Fibroblast of lung (primary cell): ENCODE measurements around the gene FAM76B. TPM values are rescaled to one million over a fixed set of nuclear protein-coding genes. Genes with fewer than 3 reads are reported as not detected.

Source experiments
- DNase-seq, 2 donors: peaks; one replicate each; pipeline versions ENCODE4 v3.0.0 to v3.0.0-alpha.2; 2010; ENCODE audit warnings: low read depth in 2 of 2
- H2AFZ ChIP-seq: 2 replicates; pipeline ENCODE4 v1.5.1; 2012; ENCODE audit warnings: low read length, control low read depth, inconsistent platforms
- H3K27ac ChIP-seq: 2 replicates; pipeline ENCODE4 v1.5.1; 2011; ENCODE audit warnings: low read length, control low read depth; ENCODE audit not compliant: insufficient read depth
- H3K27me3 ChIP-seq: 2 replicates; pipeline ENCODE4 v1.5.1; 2011; ENCODE audit warnings: mild to moderate bottlenecking, low read length; ENCODE audit not compliant: control insufficient read depth, insufficient read depth
- H3K36me3 ChIP-seq: 2 replicates; pipeline ENCODE4 v1.5.1; 2011; ENCODE audit warnings: low read length; ENCODE audit not compliant: control insufficient read depth, insufficient read depth
- H3K4me1 ChIP-seq: 2 replicates; pipeline ENCODE4 v1.5.1; 2011; ENCODE audit warnings: low read length; ENCODE audit not compliant: control insufficient read depth, insufficient read depth; ENCODE audit errors: extremely low read depth
- H3K4me2 ChIP-seq: 2 replicates; pipeline ENCODE4 v1.5.1; 2011; ENCODE audit warnings: low read length, control low read depth; ENCODE audit not compliant: insufficient read depth; ENCODE audit errors: extremely low read depth
- H3K4me3 ChIP-seq, 4 experiments: fragments of 200-600 bp in 1 of 4; sonication (generic) in 1 of 4; replicated peaks in 1 of 4; 2 replicates each; pipeline ENCODE4 v1.5.1; 2011 to 2016; ENCODE audit warnings: low read length in 4 of 4, low read depth in 3 of 4, mild to moderate bottlenecking in 3 of 4, control low read depth in 2 of 4, inconsistent platforms in 1 of 4, mixed read lengths in 1 of 4; ENCODE audit not compliant: insufficient read depth in 1 of 4; ENCODE audit errors: control extremely low read depth in 1 of 4
- H3K79me2 ChIP-seq: 2 replicates; pipeline ENCODE4 v1.5.1; 2012; ENCODE audit warnings: mild to moderate bottlenecking, low read length, inconsistent platforms; ENCODE audit not compliant: control insufficient read depth, insufficient read depth
- H3K9ac ChIP-seq: 2 replicates; pipeline ENCODE4 v1.5.1; 2011; ENCODE audit warnings: mild to moderate bottlenecking, low read length, control low read depth; ENCODE audit not compliant: insufficient read depth
- H3K9me3 ChIP-seq: 2 replicates; pipeline ENCODE4 v1.5.1; 2012; ENCODE audit warnings: low read depth, low read length; ENCODE audit not compliant: control insufficient read depth, insufficient read depth
- H4K20me1 ChIP-seq: 2 replicates; pipeline ENCODE4 v1.5.1; 2011; ENCODE audit warnings: low read length; ENCODE audit not compliant: control insufficient read depth, insufficient read depth; ENCODE audit errors: extremely low read depth
- CTCF ChIP-seq, 2 donors: IDR thresholded peaks in 1 of 2; conservative IDR thresholded peaks in 1 of 2; 1 replicate in 1 of 2; 2 replicates in 1 of 2; pipeline ENCODE4 v1.5.1; 2011 to 2012; ENCODE audit warnings: low read length in 2 of 2, control low read depth in 1 of 2, inconsistent platforms in 1 of 2, low read depth in 1 of 2, mild to moderate bottlenecking in 1 of 2
- EZH2 ChIP-seq: IDR thresholded peaks from 2 replicates; pipeline ENCODE4 v1.5.1; 2012; ENCODE audit warnings: low read length, control low read depth, mild to moderate bottlenecking; ENCODE audit errors: missing control alignments
- polyA plus RNA-seq, 2 donors: library from polyadenylated mRNA; depleted of rRNA in 1 of 2; stranded (reverse) in 1 of 2; unstranded in 1 of 2; fragments of >200 nt; gene quantifications; 2 replicates each; pipeline ENCODE4 v1.2.1, GENCODE V29; 2011 to 2012; ENCODE audit warnings: missing spikeins in 1 of 2
- total RNA-seq: library from RNA; depleted of rRNA; stranded (reverse); fragments of >200 nt; gene quantifications from 2 replicates; pipeline ENCODE4 v1.2.1, GENCODE V29; 2014

Gene FAM76B
- total and polyA plus RNA-seq, 2 donors (not counting 1 experiment from before 2014, with no cell fraction given) = 14.9 to 18.2 TPM

- H3K4me3 ChIP-seq = no peak overlapping the region
- no peaks in the 10 kb centered on the region for H3K79me2 ChIP-seq
- no peaks in the 10 kb centered on the region for H3K9me3 ChIP-seq
- no peaks in the 10 kb centered on the region for H3K27me3 ChIP-seq
- peaks cover 25% of the 10 kb centered on the region for H3K4me1 ChIP-seq
- no peak overlapping the region for H2AFZ ChIP-seq
- H3K4me2 ChIP-seq = no peak overlapping the region
- TF ChIP-seq CTCF (conservative IDR thresholded peaks at IDR 0.05 in 1 of 2, IDR thresholded peaks at IDR 0.05 in 1 of 2; ENCODE audit: low read depth in 1 of 2, low read length in 2 of 2) (no peak), EZH2 (no peak)
- no peak overlapping the region for H3K27ac ChIP-seq
- DNase-seq = no peak
- H3K36me3 ChIP-seq = peaks cover 4% of the 10 kb centered on the region
- H4K20me1 ChIP-seq = no peaks in the 10 kb centered on the region
- H3K9ac ChIP-seq = no peak overlapping the region
Observed at GRCh38 chr11:95833378-95833777, 43.8 kb upstream of the FAM76B start.

GRCh38 chr11:95832763-95833162 is 43.2 kb upstream of the FAM76B start:
- TF ChIP-seq EZH2 = no peak
- Histone ChIP-seq H3K27ac (peak overlapping the region; percentile 63), H3K9me3 (no peaks in the 10 kb centered on the region), H2AFZ (no peak overlapping the region), H3K79me2 (no peaks in the 10 kb centered on the region), H3K36me3 (peaks cover 4% of the 10 kb centered on the region), H3K27me3 (no peaks in the 10 kb centered on the region), H3K4me3 (no peak overlapping the region), H3K4me1 (peaks cover 25% of the 10 kb centered on the region), H4K20me1 (no peaks in the 10 kb centered on the region), H3K4me2 (no peak overlapping the region), H3K9ac (no peak overlapping the region)
- DNase-seq = peak; percentile 83 to 88

DNA sequence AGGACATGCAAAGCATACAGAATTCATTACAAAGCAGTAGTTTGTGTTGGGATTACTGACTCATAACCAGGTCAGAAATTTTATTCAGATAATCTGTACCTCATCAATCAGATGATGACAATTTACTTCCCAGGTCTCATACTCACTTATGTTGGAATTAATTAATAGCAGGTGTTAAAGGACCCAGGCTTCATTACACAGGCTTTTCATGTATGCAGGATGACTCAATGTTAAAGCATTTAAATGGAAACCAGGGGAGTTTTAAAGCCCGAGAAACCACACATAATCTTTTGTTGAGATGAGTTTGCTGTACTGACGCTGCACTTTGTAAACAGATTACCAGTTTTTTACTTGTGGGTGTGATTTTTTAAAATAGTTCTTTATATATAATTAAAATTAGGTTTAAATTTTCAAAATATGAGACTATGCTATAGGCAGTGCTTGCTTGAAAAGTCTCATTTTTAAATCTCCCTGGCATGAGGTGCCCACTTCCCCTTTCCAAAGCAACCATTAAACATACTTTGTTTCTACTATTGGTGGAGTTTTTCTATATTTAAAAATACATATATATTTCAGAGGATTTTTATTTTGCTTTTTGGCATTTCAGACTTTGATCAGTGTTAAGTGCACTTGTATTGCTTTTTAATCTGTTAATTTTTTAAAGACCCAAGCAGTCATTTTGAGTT is 41.8 kb upstream of the FAM76B start:
- DNase-seq = peak; percentile 78 to 97
- Histone ChIP-seq H3K4me2 (no peak overlapping the region), H3K4me3 (no peak overlapping the region), H3K79me2 (no peaks in the 10 kb centered on the region), H4K20me1 (no peaks in the 10 kb centered on the region), H3K4me1 (peaks cover 24% of the 10 kb centered on the region), H2AFZ (no peak overlapping the region), H3K27me3 (no peaks in the 10 kb centered on the region), H3K36me3 (peaks cover 4% of the 10 kb centered on the region), H3K9ac (no peak overlapping the region), H3K27ac (peak overlapping the region; percentile 63), H3K9me3 (no peaks in the 10 kb centered on the region)
- TF ChIP-seq EZH2 = no peak
- no peak for TF ChIP-seq CTCF (conservative IDR thresholded peaks at IDR 0.05 in 1 of 2, IDR thresholded peaks at IDR 0.05 in 1 of 2; ENCODE audit: low read depth in 1 of 2, low read length in 2 of 2)
